GM12878 (cell line): ENCODE measurements around the gene PDIK1L. TPM values are rescaled to one million over a fixed set of nuclear protein-coding genes. Genes with fewer than 3 reads are reported as not detected.

ENCODE experiments used
- ATAC-seq: fragments of 200-7000 bp; cut with Tn5 transposase; 3 replicates; pipeline ENCODE4 v1.9.1; 2020; ENCODE audit warnings: mild to moderate bottlenecking, moderate library complexity
- BruUV-seq: library from RNA; stranded (reverse); fragments of 400-500 nt; replicated peaks from 2 replicates; lab custom pipeline; 2021; lab: Mats Ljungman, UMichigan
- CTCF ChIA-PET: fragments of 300-600 bp; sonication (Branson Sonifier 250); formaldehyde crosslinking; extraction: SDS; loops from one replicate; lab custom pipeline; 2021; ENCODE audit warnings: inconsistent platforms; lab: Yijun Ruan, JAX
- POLR2A ChIA-PET: fragments of 350-600 bp; formaldehyde crosslinking; extraction: SDS; loops from one replicate; lab custom pipeline; 2021; ENCODE audit warnings: inconsistent platforms; lab: Charles Lee
- RAD21 ChIA-PET: fragments of 300-600 bp; sonication (Branson Sonifier 250); formaldehyde crosslinking; loops from one replicate; lab custom pipeline; 2023; ENCODE audit warnings: antibody characterized with exemption; ENCODE audit not compliant: unreplicated experiment; lab: Charles Lee
- SMC1A ChIA-PET: fragments of 300-600 bp; sonication (Branson Sonifier 250); formaldehyde crosslinking; loops from one replicate; lab custom pipeline; 2023; ENCODE audit not compliant: unreplicated experiment, uncharacterized antibody; lab: Charles Lee
- DNase-seq: peaks from one replicate; pipeline ENCODE4 v3.0.0-alpha.2; 2011; ENCODE audit warnings: low read depth, low spot score
- FAIRE-seq: peaks from 3 replicates; lab custom pipeline; 2011; peaks lifted over from hg19 to GRCh38; lab: Jason Lieb, UNC
- H2AFZ ChIP-seq: 2 replicates; pipeline ENCODE4 v1.6.0; 2011; ENCODE audit warnings: low read depth, low read length, control low read depth; ENCODE audit not compliant: control insufficient read depth
- H3K27ac ChIP-seq: 2 replicates; pipeline ENCODE4 v1.5.1; 2011; ENCODE audit warnings: control low read depth; ENCODE audit not compliant: control insufficient read depth, insufficient read depth
- H3K27me3 ChIP-seq, 2 experiments: replicated peaks in 1 of 2; 2 replicates each; pipeline versions ENCODE4 v1.6.0 to v1.6.1; 2011; ENCODE audit warnings: low read length in 1 of 2; ENCODE audit not compliant: control insufficient read depth in 2 of 2, insufficient read depth in 2 of 2
- H3K36me3 ChIP-seq, 2 experiments: 2 replicates each; pipeline ENCODE4 v1.5.1; 2011; ENCODE audit warnings: low read length in 1 of 2; ENCODE audit not compliant: control insufficient read depth in 2 of 2, insufficient read depth in 2 of 2
- H3K4me1 ChIP-seq: 2 replicates; pipeline ENCODE4 v1.6.1; 2011; ENCODE audit warnings: mild to moderate bottlenecking, low read length, moderate library complexity, mixed read lengths; ENCODE audit not compliant: control insufficient read depth, insufficient read depth
- H3K4me2 ChIP-seq: 2 replicates; pipeline ENCODE4 v1.6.0; 2011; ENCODE audit warnings: control low read depth; ENCODE audit not compliant: control insufficient read depth, insufficient read depth
- H3K4me3 ChIP-seq: fragments of 200-600 bp; sonication (generic); 2 replicates; pipeline ENCODE4 v1.5.1; 2016
- H3K79me2 ChIP-seq: 2 replicates; pipeline ENCODE4 v1.6.0; 2011; ENCODE audit warnings: low read length; ENCODE audit not compliant: control insufficient read depth, insufficient read depth
- H3K9ac ChIP-seq: 2 replicates; pipeline ENCODE4 v1.8.0; 2011; ENCODE audit warnings: low read length, control low read depth, mixed read lengths; ENCODE audit not compliant: control insufficient read depth, insufficient read depth
- H3K9me3 ChIP-seq: replicated peaks from 3 replicates; pipeline ENCODE4 v1.5.1; 2011; ENCODE audit warnings: mild to moderate bottlenecking, low read length; ENCODE audit not compliant: control insufficient read depth, insufficient read depth
- H4K20me1 ChIP-seq: 2 replicates; pipeline ENCODE4 v1.6.0; 2011; ENCODE audit not compliant: control insufficient read depth, insufficient read depth
- EGR1 ChIP-seq, 2 experiments: IDR thresholded peaks; 1 replicate in 1 of 2; 2 replicates in 1 of 2; pipeline ENCODE4 v1.6.1; 2011 to 2012; ENCODE audit warnings: low read depth in 2 of 2, low read length in 2 of 2, borderline replicate concordance in 1 of 2, mild to moderate bottlenecking in 1 of 2, moderate library complexity in 1 of 2
- FOXM1 ChIP-seq: IDR thresholded peaks from 2 replicates; pipeline ENCODE4 v1.6.1; 2012; ENCODE audit warnings: low read depth, mild to moderate bottlenecking, inconsistent platforms, low read length, moderate library complexity
- IKZF1 ChIP-seq: fragments of 450-650 bp; conservative IDR thresholded peaks from 2 replicates; pipeline ENCODE4 v1.6.1; 2017; ENCODE audit warnings: antibody characterized with exemption, mild to moderate bottlenecking
- PAX8 ChIP-seq: fragments of 450-650 bp; IDR thresholded peaks from 2 replicates; pipeline ENCODE4 v1.6.1; 2017; ENCODE audit warnings: mild to moderate bottlenecking, moderate library complexity
- RAD21 ChIP-seq: IDR thresholded peaks from 2 replicates; pipeline ENCODE4 v1.6.1; 2011; ENCODE audit warnings: mild to moderate bottlenecking, low read depth, low read length, moderate library complexity; ENCODE audit not compliant: insufficient read depth
- SMC3 ChIP-seq: IDR thresholded peaks from 2 replicates; pipeline ENCODE4 v1.6.1; 2011; ENCODE audit warnings: low read length, improper control_type of control experiment, borderline replicate concordance
- SPI1 ChIP-seq: IDR thresholded peaks from 2 replicates; pipeline ENCODE4 v1.6.1; 2011; ENCODE audit warnings: low read depth, mild to moderate bottlenecking, low read length, moderate library complexity, borderline replicate concordance; ENCODE audit not compliant: insufficient read depth
- YY1 ChIP-seq: IDR thresholded peaks from 2 replicates; pipeline ENCODE4 v1.6.1; 2011; ENCODE audit warnings: low read depth, mild to moderate bottlenecking, low read length
- WGBS: methylation state at CpG from one replicate; pipeline ENCODE4 v1.1.6; 2016; ENCODE audit warnings: low lambda C conversion rate; ENCODE audit not compliant: insufficient replicate concordance, insufficient coverage; ENCODE audit errors: missing lambda C conversion rate; 5-methylcytosine and 5-hydroxymethylcytosine counted together
- in situ Hi-C: fragments of 300-500 bp; cut with MboI; formaldehyde crosslinking; loops from 9 replicates; pipeline ENCODE4 v1.14.3; 2018; ENCODE audit warnings: mixed read lengths
- intact Hi-C: fragments of 100-400 bp; cut with micrococcal nuclease; formaldehyde crosslinking; loops from one replicate; pipeline ENCODE4 v1.14.2; 2022; ENCODE audit not compliant: unreplicated experiment
- polyA plus RNA-seq, 11 experiments: library from polyadenylated mRNA; depleted of rRNA in 4 of 11; unstranded in 6 of 11; stranded (reverse) in 5 of 11; fragments of >200 nt; fragmentation: Nextera tagmentation in 4 of 11; fragmentation: Illumina TruSeq in 1 of 11; extraction: Ambion mirVana in 4 of 11; extraction: Trizol in 1 of 11; gene quantifications; 1 replicate in 1 of 11; 2 replicates in 10 of 11; pipeline versions ENCODE4 v1.2.1 to v1.2.3, GENCODE V29; 2011 to 2016; ENCODE audit warnings: inconsistent platforms in 2 of 11, missing spikeins in 2 of 11, low read depth in 1 of 11
- total RNA-seq, 4 experiments: library from RNA; depleted of rRNA in 3 of 4; stranded (reverse); fragments of >200 nt in 3 of 4; fragmentation: Illumina TruSeq in 1 of 4; extraction: Trizol in 1 of 4; gene quantifications; 2 replicates each; pipeline versions ENCODE4 v1.2.1 to v1.2.3, GENCODE V29; 2013 to 2021
- TF ChIP-seq, protein P1 (sequence below), 3 experiments: IDR thresholded peaks in 2 of 3; conservative IDR thresholded peaks in 1 of 3; 2 replicates each; pipeline ENCODE4 v1.5.1; 2011; ENCODE audit warnings: low read depth in 3 of 3, low read length in 3 of 3, mild to moderate bottlenecking in 3 of 3, control low read depth in 2 of 3, moderate library complexity in 2 of 3, inconsistent platforms in 1 of 3, mixed read lengths in 1 of 3; ENCODE audit not compliant: control insufficient read depth in 2 of 3, insufficient read depth in 1 of 3; ENCODE audit errors: extremely low read depth in 1 of 3

PDIK1L gene
- total and polyA plus RNA-seq, 10 of the 15 experiments (the other 5 are each of a cell fraction or from before 2014, with no cell fraction given), result 4.0 to 15.9 (median 10.5) TPM

GRCh38 chr1:26145041-26145959 is 33.7 kb downstream of the PDIK1L start:
- no peaks in the 10 kb centered on the region for H4K20me1 ChIP-seq
- peak; percentile 95 for ATAC-seq
- H3K4me1 ChIP-seq, result no peaks in the 10 kb centered on the region
- intact Hi-C loops (loop anchor here (1.0 to 5.0 kb wide), 2 partner anchors 40 to 108 kb away; no protein-coding TSS in a partner anchor), in situ Hi-C loops (loop anchor here (5.0 kb wide), 1 partner anchor 38 kb away; no protein-coding TSS in a partner anchor)
- DNase-seq, result no peak
- peak; percentile 69 for TF ChIP-seq YY1
- TF ChIP-seq EGR1 (IDR thresholded peaks at IDR 0.05; ENCODE audit: borderline replicate concordance in 1 of 2, low read depth in 2 of 2, low read length in 2 of 2), result peak in 1 of 2 experiments; percentile 36; a peak in 1 of 3 replicates
- TF ChIP-seq RAD21, result peak; percentile 86
- no peak for TF ChIP-seq PAX8
- TF ChIP-seq SMC3, result peak; percentile 97
- peak; percentile 2; the same call in 1 of the 2 replicates for TF ChIP-seq SPI1
- TF ChIP-seq, protein P1, sequence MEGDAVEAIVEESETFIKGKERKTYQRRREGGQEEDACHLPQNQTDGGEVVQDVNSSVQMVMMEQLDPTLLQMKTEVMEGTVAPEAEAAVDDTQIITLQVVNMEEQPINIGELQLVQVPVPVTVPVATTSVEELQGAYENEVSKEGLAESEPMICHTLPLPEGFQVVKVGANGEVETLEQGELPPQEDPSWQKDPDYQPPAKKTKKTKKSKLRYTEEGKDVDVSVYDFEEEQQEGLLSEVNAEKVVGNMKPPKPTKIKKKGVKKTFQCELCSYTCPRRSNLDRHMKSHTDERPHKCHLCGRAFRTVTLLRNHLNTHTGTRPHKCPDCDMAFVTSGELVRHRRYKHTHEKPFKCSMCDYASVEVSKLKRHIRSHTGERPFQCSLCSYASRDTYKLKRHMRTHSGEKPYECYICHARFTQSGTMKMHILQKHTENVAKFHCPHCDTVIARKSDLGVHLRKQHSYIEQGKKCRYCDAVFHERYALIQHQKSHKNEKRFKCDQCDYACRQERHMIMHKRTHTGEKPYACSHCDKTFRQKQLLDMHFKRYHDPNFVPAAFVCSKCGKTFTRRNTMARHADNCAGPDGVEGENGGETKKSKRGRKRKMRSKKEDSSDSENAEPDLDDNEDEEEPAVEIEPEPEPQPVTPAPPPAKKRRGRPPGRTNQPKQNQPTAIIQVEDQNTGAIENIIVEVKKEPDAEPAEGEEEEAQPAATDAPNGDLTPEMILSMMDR (IDR thresholded peaks at IDR 0.05 in 2 of 3, conservative IDR thresholded peaks at IDR 0.05 in 1 of 3; ENCODE audit: control insufficient read depth in 2 of 3, extremely low read depth in 1 of 3, insufficient read depth in 1 of 3, low read depth in 3 of 3, low read length in 3 of 3), result peak; percentile 74 to 82 (median 76)
- no peak for TF ChIP-seq FOXM1
- TF ChIP-seq IKZF1, result 0 out of 2 replicates have a peak, but pooled peaks have one; percentile 11
- ChIA-PET SMC1A (interaction anchor here (0.8 to 7.9 kb wide), 27 partner anchors 9 to 776 kb away, joined by 3 to 131 read pairs (median 4); partner anchors contain the start of gene SH3BGRL3), POLR2A (interaction anchor here (0.5 to 1.1 kb wide), 6 partner anchors 17 to 191 kb away, joined by 3 to 4 read pairs (median 3); no protein-coding TSS in a partner anchor), CTCF (interaction anchor here (0.6 to 8.7 kb wide), 41 partner anchors 10 to 290 kb away, joined by 3 to 235 read pairs (median 4); partner anchors contain the start of genes PDIK1L and ZNF593), RAD21 (interaction anchor here (0.8 to 5.4 kb wide), 20 partner anchors 9 to 272 kb away, joined by 3 to 110 read pairs (median 7); partner anchors contain the start of genes CD52, CEP85 and PAFAH2)
- no peak overlapping the region for H2AFZ ChIP-seq
- 33% methylated on average over 19 of the region's 19 CpGs for WGBS
- no peak overlapping the region for H3K27ac ChIP-seq
- no peak overlapping the region for H3K4me2 ChIP-seq
- FAIRE-seq, result peak; percentile 97
- no peak overlapping the region for H3K9ac ChIP-seq
- H3K36me3 ChIP-seq, result no peaks in the 10 kb centered on the region
- H3K79me2 ChIP-seq, result no peaks in the 10 kb centered on the region
- H3K9me3 ChIP-seq, result no peaks in the 10 kb centered on the region
- no peak overlapping the region for H3K4me3 ChIP-seq
- no peaks in the 10 kb centered on the region; a peak in 2 of 4 replicates for H3K27me3 ChIP-seq
- BruUV-seq, result no TSS peak
